Measurements from ENCODE around the gene GREB1L.
A peak's percentile ranks its signal among the peaks of the same experiment; 100 is the strongest.
"Not testable (repeated sequence)": the region's sequence is repeated elsewhere in the genome, so short reads cannot be mapped to it uniquely, and the experiment has no call there.

GREB1L gene

GRCh38 chr18:21311980-21312379, 69.9 kb downstream of the GREB1L start:
- DNase-seq: not testable (repeated sequence)

- DNase-seq: no peak
These were observed 71.5 kb downstream of the GREB1L start for GRCh38 chr18:21313576-21313975.

- no peak for DNase-seq
These were observed 72.7 kb downstream of the GREB1L start for GRCh38 chr18:21314724-21315123.

GRCh38 chr18:21315126-21315525, 73.1 kb downstream of the GREB1L start:
- not testable (repeated sequence) for DNase-seq

- no peak for DNase-seq
These were observed 73.7 kb downstream of the GREB1L start for GRCh38 chr18:21315741-21316197.

GRCh38 chr18:21316296-21316695, 74.3 kb downstream of the GREB1L start:
- no peak for DNase-seq

- DNase-seq: no peak
These were observed 79.7 kb downstream of the GREB1L start for GRCh38 chr18:21321711-21322110.

- DNase-seq: no peak
These were observed 85.1 kb downstream of the GREB1L start for GRCh38 chr18:21327101-21327500.

- no peak for DNase-seq
These were observed 88.2 kb downstream of the GREB1L start for GRCh38 chr18:21330122-21330701.

- DNase-seq: no peak
These were observed 89.0 kb downstream of the GREB1L start for GRCh38 chr18:21331065-21331464.

- no peak for DNase-seq
These were observed 94.0 kb downstream of the GREB1L start for GRCh38 chr18:21335927-21336488.

GRCh38 chr18:21336846-21337245, 94.8 kb downstream of the GREB1L start:
- DNase-seq: no peak

GRCh38 chr18:21341141-21341540, 99.1 kb downstream of the GREB1L start:
- peak; percentile 10 for DNase-seq

- DNase-seq: no peak
These were observed 100.3 kb downstream of the GREB1L start for GRCh38 chr18:21342372-21342771.

- no peak for DNase-seq
These were observed 102.8 kb downstream of the GREB1L start for GRCh38 chr18:21344860-21345259.

- DNase-seq: no peak
These were observed 103.8 kb downstream of the GREB1L start for GRCh38 chr18:21345840-21346239.

GRCh38 chr18:21359746-21360145, 117.7 kb downstream of the GREB1L start:
- no peak for DNase-seq

- DNase-seq: no peak
These were observed 119.4 kb downstream of the GREB1L start for GRCh38 chr18:21361307-21361880.

- DNase-seq: no peak
These were observed 120.8 kb downstream of the GREB1L start for GRCh38 chr18:21362831-21363230.

GRCh38 chr18:21363348-21363747, 121.3 kb downstream of the GREB1L start:
- no peak for DNase-seq

- no peak for DNase-seq
These were observed 122.4 kb downstream of the GREB1L start for GRCh38 chr18:21364471-21364870.

- no peak for DNase-seq
These were observed 124.9 kb downstream of the GREB1L start for GRCh38 chr18:21366896-21367295.

- no peak for DNase-seq
These were observed 127.1 kb downstream of the GREB1L start for GRCh38 chr18:21369146-21369545.

GRCh38 chr18:21369597-21369996, 127.6 kb downstream of the GREB1L start:
- not testable (repeated sequence) for DNase-seq

GRCh38 chr18:21383031-21383430, 141.0 kb downstream of the GREB1L start:
- no peak for DNase-seq

Measured in activated CD4-positive, alpha-beta T cell treated with anti-CD3 and anti-CD28 coated beads, Interleukin-2, Interleukin-6, amounts not matched to agents 100 ng/mL and 50 ng/mL, durations not matched to agents 16 hours and 8 hours (primary cell).